HPDE6-E6E7 (cell line): ENCODE results near the gene PPP1R2.
A peak's percentile ranks its signal among the peaks of the same experiment; 100 is the strongest.

Source experiments
- DNase-seq: peaks from one replicate; pipeline ENCODE4 v3.0.0; 2011; ENCODE audit warnings: missing footprints; ENCODE audit errors: extremely low spot score

PPP1R2 gene

GRCh38 chr3:195565716-195566115 is 22.6 kb upstream of the PPP1R2 start:
- no peak for DNase-seq

GRCh38 chr3:195563317-195563716 is 20.2 kb upstream of the PPP1R2 start:
- no peak for DNase-seq

- no peak for DNase-seq
These were observed 16.7 kb upstream of the PPP1R2 start for GRCh38 chr3:195559723-195560409.

- no peak for DNase-seq
These were observed 15.5 kb upstream of the PPP1R2 start for GRCh38 chr3:195558602-195559001.

GRCh38 chr3:195557322-195557721 is 14.2 kb upstream of the PPP1R2 start:
- no peak for DNase-seq

- no peak for DNase-seq
These were observed 13.3 kb upstream of the PPP1R2 start for GRCh38 chr3:195556390-195556789.

GRCh38 chr3:195555110-195555509 is 12.0 kb upstream of the PPP1R2 start:
- DNase-seq: no peak

- DNase-seq: no peak
These were observed 11.3 kb upstream of the PPP1R2 start for GRCh38 chr3:195554458-195554857.

GRCh38 chr3:195553268-195553667 is 10.1 kb upstream of the PPP1R2 start:
- no peak for DNase-seq

GRCh38 chr3:195551381-195551978 is 8.4 kb upstream of the PPP1R2 start:
- no peak for DNase-seq

GRCh38 chr3:195550723-195551122 is 7.6 kb upstream of the PPP1R2 start:
- DNase-seq: no peak

- DNase-seq: no peak
These were observed 6.9 kb upstream of the PPP1R2 start for GRCh38 chr3:195549931-195550519.

GRCh38 chr3:195548987-195549386 is 5.9 kb upstream of the PPP1R2 start:
- DNase-seq: no peak

- DNase-seq: no peak
These were observed 5.4 kb upstream of the PPP1R2 start for GRCh38 chr3:195548501-195548900.

- no peak for DNase-seq
These were observed 4.9 kb upstream of the PPP1R2 start for GRCh38 chr3:195548006-195548405.

- peak; percentile 67 for DNase-seq
These were observed 3.0 kb upstream of the PPP1R2 start for GRCh38 chr3:195546130-195546560.

GRCh38 chr3:195544634-195545033 is 1.5 kb upstream of the PPP1R2 start:
- DNase-seq: no peak

GRCh38 chr3:195544230-195544536 is 1.1 kb upstream of the PPP1R2 start:
- no peak for DNase-seq

GRCh38 chr3:195543500-195544229 is 540 bp upstream of the PPP1R2 start:
- no peak for DNase-seq

GRCh38 chr3:195542316-195542697 is 818 bp downstream of the PPP1R2 start:
- no peak for DNase-seq

GRCh38 chr3:195540511-195540910 is 2.6 kb downstream of the PPP1R2 start:
- no peak for DNase-seq

GRCh38 chr3:195540027-195540426 is 3.1 kb downstream of the PPP1R2 start:
- DNase-seq: no peak

GRCh38 chr3:195539479-195539878 is 3.6 kb downstream of the PPP1R2 start:
- no peak for DNase-seq
